Uterus (tissue), 2 donors: ENCODE measurements around the gene LZTS3.

Experiments used
- POLR2A ChIP-seq, 2 donors: fragments of 450-650 bp; IDR thresholded peaks; one replicate each; pipeline ENCODE4 v1.6.1; 2016; ENCODE audit warnings: antibody characterized with exemption in 2 of 2, mild to moderate bottlenecking in 1 of 2, moderate library complexity in 1 of 2
- TF ChIP-seq, protein P1 (sequence below), 4 experiments: fragments of 200-600 bp in 2 of 4; fragments of 450-650 bp in 2 of 4; sonication (generic) in 2 of 4; IDR thresholded peaks; one replicate each; pipeline ENCODE4 v1.5.1; 2016 to 2019; ENCODE audit warnings: antibody characterized with exemption in 4 of 4, mild to moderate bottlenecking in 2 of 4, moderate library complexity in 1 of 4

DNA sequence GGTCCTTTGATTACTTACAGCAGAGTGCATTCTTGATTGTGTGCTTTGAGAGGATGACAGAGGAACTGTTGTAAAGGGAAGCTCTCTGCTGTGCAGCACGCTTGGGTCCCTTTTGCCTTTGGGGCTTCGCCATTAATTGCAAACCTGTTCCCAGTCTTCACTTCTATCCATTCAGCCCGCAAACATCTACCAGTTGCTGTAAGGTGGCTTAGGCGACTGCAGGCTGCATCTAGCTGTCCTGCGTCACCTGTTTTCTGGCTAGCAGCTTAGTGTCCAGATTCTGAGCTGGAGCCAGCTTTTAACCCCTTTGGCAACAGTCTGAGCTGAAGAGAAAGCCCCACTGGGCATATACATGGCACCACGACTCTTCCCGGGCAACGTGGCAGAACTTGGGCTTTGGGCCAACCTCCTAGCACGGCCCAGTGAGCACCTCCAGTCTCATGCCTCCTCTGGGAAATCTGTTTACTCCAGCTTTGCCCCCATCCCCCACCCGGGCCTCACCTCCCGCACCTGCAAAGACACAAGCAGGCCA lies 11.2 kb downstream of the LZTS3 start:
- TF ChIP-seq, protein P1, sequence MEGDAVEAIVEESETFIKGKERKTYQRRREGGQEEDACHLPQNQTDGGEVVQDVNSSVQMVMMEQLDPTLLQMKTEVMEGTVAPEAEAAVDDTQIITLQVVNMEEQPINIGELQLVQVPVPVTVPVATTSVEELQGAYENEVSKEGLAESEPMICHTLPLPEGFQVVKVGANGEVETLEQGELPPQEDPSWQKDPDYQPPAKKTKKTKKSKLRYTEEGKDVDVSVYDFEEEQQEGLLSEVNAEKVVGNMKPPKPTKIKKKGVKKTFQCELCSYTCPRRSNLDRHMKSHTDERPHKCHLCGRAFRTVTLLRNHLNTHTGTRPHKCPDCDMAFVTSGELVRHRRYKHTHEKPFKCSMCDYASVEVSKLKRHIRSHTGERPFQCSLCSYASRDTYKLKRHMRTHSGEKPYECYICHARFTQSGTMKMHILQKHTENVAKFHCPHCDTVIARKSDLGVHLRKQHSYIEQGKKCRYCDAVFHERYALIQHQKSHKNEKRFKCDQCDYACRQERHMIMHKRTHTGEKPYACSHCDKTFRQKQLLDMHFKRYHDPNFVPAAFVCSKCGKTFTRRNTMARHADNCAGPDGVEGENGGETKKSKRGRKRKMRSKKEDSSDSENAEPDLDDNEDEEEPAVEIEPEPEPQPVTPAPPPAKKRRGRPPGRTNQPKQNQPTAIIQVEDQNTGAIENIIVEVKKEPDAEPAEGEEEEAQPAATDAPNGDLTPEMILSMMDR (IDR thresholded peaks at IDR 0.05): no peak
- no peak for TF ChIP-seq POLR2A (IDR thresholded peaks at IDR 0.05)
